Measurements from ENCODE around the gene CMC2. TPM values are rescaled to one million over a fixed set of nuclear protein-coding genes. Genes with fewer than 3 reads are reported as not detected.

CMC2 gene
- total and polyA plus RNA-seq, 2 of the 8 experiments (the other 6 are each of a cell fraction or from before 2014, with no cell fraction given), result 66.6 to 116 TPM

DNA sequence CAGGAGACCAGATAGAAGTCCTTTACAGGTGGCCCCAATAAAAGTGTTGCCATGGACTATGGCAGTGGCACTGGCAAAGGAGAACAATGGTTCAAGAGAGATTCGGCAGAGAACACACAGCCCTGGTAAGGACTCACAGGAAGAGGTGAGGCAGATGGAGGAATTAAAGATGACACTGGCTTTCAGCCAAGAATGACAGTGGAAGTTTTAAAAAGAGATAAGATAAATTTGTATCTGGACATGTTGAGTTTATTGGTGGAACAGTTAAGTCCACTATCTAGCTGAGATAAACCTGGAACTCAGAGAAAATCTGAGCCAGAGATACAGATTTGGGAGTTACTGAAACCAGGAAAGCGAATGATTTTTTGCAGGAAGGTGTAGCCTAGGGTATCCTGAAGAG is 20.1 kb downstream of the CMC2 start (continued):
- TF ChIP-seq, protein P1, sequence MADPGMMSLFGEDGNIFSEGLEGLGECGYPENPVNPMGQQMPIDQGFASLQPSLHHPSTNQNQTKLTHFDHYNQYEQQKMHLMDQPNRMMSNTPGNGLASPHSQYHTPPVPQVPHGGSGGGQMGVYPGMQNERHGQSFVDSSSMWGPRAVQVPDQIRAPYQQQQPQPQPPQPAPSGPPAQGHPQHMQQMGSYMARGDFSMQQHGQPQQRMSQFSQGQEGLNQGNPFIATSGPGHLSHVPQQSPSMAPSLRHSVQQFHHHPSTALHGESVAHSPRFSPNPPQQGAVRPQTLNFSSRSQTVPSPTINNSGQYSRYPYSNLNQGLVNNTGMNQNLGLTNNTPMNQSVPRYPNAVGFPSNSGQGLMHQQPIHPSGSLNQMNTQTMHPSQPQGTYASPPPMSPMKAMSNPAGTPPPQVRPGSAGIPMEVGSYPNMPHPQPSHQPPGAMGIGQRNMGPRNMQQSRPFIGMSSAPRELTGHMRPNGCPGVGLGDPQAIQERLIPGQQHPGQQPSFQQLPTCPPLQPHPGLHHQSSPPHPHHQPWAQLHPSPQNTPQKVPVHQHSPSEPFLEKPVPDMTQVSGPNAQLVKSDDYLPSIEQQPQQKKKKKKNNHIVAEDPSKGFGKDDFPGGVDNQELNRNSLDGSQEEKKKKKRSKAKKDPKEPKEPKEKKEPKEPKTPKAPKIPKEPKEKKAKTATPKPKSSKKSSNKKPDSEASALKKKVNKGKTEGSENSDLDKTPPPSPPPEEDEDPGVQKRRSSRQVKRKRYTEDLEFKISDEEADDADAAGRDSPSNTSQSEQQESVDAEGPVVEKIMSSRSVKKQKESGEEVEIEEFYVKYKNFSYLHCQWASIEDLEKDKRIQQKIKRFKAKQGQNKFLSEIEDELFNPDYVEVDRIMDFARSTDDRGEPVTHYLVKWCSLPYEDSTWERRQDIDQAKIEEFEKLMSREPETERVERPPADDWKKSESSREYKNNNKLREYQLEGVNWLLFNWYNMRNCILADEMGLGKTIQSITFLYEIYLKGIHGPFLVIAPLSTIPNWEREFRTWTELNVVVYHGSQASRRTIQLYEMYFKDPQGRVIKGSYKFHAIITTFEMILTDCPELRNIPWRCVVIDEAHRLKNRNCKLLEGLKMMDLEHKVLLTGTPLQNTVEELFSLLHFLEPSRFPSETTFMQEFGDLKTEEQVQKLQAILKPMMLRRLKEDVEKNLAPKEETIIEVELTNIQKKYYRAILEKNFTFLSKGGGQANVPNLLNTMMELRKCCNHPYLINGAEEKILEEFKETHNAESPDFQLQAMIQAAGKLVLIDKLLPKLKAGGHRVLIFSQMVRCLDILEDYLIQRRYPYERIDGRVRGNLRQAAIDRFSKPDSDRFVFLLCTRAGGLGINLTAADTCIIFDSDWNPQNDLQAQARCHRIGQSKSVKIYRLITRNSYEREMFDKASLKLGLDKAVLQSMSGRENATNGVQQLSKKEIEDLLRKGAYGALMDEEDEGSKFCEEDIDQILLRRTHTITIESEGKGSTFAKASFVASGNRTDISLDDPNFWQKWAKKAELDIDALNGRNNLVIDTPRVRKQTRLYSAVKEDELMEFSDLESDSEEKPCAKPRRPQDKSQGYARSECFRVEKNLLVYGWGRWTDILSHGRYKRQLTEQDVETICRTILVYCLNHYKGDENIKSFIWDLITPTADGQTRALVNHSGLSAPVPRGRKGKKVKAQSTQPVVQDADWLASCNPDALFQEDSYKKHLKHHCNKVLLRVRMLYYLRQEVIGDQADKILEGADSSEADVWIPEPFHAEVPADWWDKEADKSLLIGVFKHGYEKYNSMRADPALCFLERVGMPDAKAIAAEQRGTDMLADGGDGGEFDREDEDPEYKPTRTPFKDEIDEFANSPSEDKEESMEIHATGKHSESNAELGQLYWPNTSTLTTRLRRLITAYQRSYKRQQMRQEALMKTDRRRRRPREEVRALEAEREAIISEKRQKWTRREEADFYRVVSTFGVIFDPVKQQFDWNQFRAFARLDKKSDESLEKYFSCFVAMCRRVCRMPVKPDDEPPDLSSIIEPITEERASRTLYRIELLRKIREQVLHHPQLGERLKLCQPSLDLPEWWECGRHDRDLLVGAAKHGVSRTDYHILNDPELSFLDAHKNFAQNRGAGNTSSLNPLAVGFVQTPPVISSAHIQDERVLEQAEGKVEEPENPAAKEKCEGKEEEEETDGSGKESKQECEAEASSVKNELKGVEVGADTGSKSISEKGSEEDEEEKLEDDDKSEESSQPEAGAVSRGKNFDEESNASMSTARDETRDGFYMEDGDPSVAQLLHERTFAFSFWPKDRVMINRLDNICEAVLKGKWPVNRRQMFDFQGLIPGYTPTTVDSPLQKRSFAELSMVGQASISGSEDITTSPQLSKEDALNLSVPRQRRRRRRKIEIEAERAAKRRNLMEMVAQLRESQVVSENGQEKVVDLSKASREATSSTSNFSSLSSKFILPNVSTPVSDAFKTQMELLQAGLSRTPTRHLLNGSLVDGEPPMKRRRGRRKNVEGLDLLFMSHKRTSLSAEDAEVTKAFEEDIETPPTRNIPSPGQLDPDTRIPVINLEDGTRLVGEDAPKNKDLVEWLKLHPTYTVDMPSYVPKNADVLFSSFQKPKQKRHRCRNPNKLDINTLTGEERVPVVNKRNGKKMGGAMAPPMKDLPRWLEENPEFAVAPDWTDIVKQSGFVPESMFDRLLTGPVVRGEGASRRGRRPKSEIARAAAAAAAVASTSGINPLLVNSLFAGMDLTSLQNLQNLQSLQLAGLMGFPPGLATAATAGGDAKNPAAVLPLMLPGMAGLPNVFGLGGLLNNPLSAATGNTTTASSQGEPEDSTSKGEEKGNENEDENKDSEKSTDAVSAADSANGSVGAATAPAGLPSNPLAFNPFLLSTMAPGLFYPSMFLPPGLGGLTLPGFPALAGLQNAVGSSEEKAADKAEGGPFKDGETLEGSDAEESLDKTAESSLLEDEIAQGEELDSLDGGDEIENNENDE (IDR thresholded peaks at IDR 0.05; ENCODE audit: insufficient replicate concordance, low read length), result no peak
- TF ChIP-seq CHD1 (IDR thresholded peaks at IDR 0.05; ENCODE audit: low read depth, low read length) (no peak), POU5F1 (IDR thresholded peaks at IDR 0.05; ENCODE audit: low read depth, low read length) (no peak), SIX5 (IDR thresholded peaks at IDR 0.05; ENCODE audit: low read depth, low read length) (no peak), SIN3A (conservative IDR thresholded peaks at IDR 0.05 in 1 of 2, IDR thresholded peaks at IDR 0.05 in 1 of 2; ENCODE audit: low read depth in 1 of 2, low read length in 2 of 2) (no peak), BACH1 (IDR thresholded peaks at IDR 0.05; ENCODE audit: low read length) (no peak), SP2 (IDR thresholded peaks at IDR 0.05; ENCODE audit: low read length) (no peak), TEAD4 (IDR thresholded peaks at IDR 0.05; ENCODE audit: low read depth, low read length) (no peak)
- TF ChIP-seq, protein P2, sequence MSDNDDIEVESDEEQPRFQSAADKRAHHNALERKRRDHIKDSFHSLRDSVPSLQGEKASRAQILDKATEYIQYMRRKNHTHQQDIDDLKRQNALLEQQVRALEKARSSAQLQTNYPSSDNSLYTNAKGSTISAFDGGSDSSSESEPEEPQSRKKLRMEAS (IDR thresholded peaks at IDR 0.05), result no peak
- TF ChIP-seq, protein P3, sequence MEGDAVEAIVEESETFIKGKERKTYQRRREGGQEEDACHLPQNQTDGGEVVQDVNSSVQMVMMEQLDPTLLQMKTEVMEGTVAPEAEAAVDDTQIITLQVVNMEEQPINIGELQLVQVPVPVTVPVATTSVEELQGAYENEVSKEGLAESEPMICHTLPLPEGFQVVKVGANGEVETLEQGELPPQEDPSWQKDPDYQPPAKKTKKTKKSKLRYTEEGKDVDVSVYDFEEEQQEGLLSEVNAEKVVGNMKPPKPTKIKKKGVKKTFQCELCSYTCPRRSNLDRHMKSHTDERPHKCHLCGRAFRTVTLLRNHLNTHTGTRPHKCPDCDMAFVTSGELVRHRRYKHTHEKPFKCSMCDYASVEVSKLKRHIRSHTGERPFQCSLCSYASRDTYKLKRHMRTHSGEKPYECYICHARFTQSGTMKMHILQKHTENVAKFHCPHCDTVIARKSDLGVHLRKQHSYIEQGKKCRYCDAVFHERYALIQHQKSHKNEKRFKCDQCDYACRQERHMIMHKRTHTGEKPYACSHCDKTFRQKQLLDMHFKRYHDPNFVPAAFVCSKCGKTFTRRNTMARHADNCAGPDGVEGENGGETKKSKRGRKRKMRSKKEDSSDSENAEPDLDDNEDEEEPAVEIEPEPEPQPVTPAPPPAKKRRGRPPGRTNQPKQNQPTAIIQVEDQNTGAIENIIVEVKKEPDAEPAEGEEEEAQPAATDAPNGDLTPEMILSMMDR (IDR thresholded peaks at IDR 0.05; ENCODE audit: control extremely low read depth in 1 of 3, insufficient read depth in 1 of 3, low read depth in 1 of 3, low read length in 3 of 3), result no peak
